Measurements from ENCODE around the gene SH3RF2.

DNA sequence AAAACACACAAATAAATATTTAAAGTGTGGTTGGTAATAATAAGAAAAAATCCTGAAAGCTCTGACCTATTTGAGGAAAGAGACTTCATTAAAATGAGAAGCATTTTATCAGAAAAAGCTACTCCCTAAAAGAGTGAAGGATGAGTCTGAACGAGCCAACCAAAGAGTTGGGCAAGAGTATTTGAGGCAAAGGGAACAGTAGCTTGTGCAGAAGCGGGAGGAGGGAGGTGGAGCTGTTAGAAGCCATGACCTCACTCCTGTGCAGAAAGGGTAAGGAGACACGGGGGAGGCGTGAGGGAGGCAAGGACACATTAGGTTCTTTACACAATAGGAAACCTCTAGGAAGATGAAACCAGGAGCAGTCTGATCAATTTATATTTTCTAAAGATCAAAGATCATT is 29.4 kb downstream of the SH3RF2 start:
- no peak for TF ChIP-seq POLR2A (IDR thresholded peaks at IDR 0.05)
- TF ChIP-seq, protein P1, sequence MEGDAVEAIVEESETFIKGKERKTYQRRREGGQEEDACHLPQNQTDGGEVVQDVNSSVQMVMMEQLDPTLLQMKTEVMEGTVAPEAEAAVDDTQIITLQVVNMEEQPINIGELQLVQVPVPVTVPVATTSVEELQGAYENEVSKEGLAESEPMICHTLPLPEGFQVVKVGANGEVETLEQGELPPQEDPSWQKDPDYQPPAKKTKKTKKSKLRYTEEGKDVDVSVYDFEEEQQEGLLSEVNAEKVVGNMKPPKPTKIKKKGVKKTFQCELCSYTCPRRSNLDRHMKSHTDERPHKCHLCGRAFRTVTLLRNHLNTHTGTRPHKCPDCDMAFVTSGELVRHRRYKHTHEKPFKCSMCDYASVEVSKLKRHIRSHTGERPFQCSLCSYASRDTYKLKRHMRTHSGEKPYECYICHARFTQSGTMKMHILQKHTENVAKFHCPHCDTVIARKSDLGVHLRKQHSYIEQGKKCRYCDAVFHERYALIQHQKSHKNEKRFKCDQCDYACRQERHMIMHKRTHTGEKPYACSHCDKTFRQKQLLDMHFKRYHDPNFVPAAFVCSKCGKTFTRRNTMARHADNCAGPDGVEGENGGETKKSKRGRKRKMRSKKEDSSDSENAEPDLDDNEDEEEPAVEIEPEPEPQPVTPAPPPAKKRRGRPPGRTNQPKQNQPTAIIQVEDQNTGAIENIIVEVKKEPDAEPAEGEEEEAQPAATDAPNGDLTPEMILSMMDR (IDR thresholded peaks at IDR 0.05) = no peak
- TF ChIP-seq EP300 (IDR thresholded peaks at IDR 0.05) = no peak

Data from ovary (tissue), 3 donors.